PFSK-1 (cell line): ENCODE measurements around the gene ADAMTSL4.

Experiments
- POLR2AphosphoS5 ChIP-seq: IDR thresholded peaks from 2 replicates; pipeline ENCODE4 v1.6.1; 2012; ENCODE audit warnings: low read depth, mild to moderate bottlenecking, control low read depth, low read length, moderate library complexity
- REST ChIP-seq, 2 experiments: IDR thresholded peaks; 2 replicates each; pipeline versions ENCODE4 v1.6.1 to v1.8.0; 2011 to 2012; ENCODE audit warnings: low read depth in 2 of 2, low read length in 2 of 2, control low read depth in 1 of 2, inconsistent platforms in 1 of 2, mild to moderate bottlenecking in 1 of 2, moderate library complexity in 1 of 2; ENCODE audit not compliant: insufficient read depth in 1 of 2
- SIN3A ChIP-seq: IDR thresholded peaks from 2 replicates; pipeline ENCODE4 v1.6.1; 2012; ENCODE audit warnings: mild to moderate bottlenecking, low read length, moderate library complexity, borderline replicate concordance; ENCODE audit not compliant: insufficient read depth
- TAF1 ChIP-seq: IDR thresholded peaks from 2 replicates; pipeline ENCODE4 v1.6.1; 2012; ENCODE audit warnings: low read length, control low read depth, borderline replicate concordance; ENCODE audit not compliant: insufficient read depth

GRCh38 chr1:150561974-150562445, 12.8 kb downstream of the ADAMTSL4 start:
- 0 out of 2 replicates have a peak, but pooled peaks have one; percentile 49 for TF ChIP-seq TAF1
- no peak for TF ChIP-seq POLR2AphosphoS5
- 0 out of 4 replicates have a peak, but pooled peaks of 1 of the 2 experiments have one; percentile 31 for TF ChIP-seq REST (IDR thresholded peaks at IDR 0.05; ENCODE audit: insufficient read depth in 1 of 2, low read depth in 2 of 2, low read length in 2 of 2)
- 0 out of 2 replicates have a peak, but pooled peaks have one; percentile 55 for TF ChIP-seq SIN3A
